NCI-H1930 (cell line): ENCODE results near the gene ABCA4.

Experiments
- DNase-seq, 2 experiments: peaks; one replicate each; lab custom pipeline; 2025; lab: John Stamatoyannopoulos, UW

The ABCA4 gene

DNA sequence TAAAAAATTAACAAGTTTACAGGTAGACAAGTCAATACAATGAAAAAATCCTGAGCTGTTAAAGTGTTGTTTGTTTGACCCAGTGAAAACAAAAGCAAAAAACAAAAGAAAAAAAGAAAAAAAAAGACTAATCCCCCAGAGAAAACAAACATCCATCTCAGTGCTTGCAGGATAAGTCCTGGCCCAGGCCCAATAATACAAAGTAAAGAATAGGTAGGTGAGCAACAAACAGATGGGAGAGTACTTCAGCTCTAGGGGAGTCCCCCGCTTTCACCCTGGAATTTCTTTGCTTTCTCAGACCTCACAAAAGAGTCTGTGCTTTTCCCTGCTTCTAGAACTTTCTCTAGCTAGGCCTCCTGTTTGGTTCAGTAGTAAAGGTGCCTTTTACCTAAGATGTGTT is 70.3 kb downstream of the ABCA4 start:
- no peak for DNase-seq

DNA sequence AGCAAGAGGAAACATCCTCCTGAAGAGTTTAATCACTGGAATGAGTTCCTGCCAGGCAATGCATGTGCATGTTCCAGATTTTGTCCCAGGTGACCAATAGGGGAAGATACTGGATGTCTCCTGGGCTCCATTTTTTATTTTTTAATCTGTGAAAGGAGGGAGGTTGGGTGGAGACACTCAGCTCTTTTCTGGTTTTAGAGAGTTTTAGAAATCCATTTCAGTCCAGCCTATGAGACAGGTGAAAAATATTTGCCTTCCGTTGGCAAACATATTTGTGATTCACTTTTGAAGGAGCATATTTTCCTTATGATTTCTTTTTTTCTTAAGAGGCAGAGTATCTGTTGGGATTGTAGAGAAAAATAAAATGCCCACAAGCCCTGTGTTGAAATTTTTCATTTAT is 70.7 kb downstream of the ABCA4 start:
- DNase-seq: no peak

GRCh38 chr1:94049791-94050190 is 71.2 kb downstream of the ABCA4 start:
- no peak for DNase-seq

DNA sequence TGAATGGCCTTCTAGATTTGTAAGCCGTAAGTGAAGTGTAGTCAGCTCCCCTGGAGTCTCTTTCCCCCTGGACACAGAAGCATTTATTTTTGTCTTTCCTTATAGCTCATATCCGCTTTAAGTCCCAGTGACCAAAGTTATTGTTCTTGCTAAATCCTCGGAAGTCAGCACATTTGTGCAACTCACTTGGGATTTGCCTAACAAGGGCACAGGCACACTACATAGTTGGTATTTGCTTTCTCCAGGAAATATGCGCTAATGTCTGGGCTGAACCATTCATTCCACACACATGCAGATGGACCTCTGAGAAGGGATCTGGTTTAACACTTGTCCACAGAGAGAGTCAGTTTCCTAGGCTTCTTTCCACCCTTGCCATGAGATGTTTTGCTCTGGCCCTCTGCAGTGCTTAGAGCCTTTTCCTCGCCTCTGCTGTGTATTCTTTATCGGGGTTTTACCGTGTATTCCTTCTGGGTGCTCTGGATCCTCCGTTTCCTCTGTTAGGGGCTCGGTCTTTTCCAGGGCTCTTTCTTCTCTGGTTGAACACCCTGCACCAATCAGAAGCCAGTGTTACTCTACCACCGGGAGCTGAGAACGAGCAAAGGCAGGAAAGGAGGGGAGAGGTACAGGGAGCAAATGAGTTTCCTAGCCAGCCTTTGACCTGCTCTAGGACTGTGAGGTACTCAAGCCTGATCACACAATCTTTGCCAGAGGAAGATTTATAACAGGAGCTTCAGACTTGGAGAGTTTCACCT is 72.4 kb downstream of the ABCA4 start:
- no peak for DNase-seq

- no peak for DNase-seq
Measured at GRCh38 chr1:94047949-94048348, 73.0 kb downstream of the ABCA4 start.

DNA sequence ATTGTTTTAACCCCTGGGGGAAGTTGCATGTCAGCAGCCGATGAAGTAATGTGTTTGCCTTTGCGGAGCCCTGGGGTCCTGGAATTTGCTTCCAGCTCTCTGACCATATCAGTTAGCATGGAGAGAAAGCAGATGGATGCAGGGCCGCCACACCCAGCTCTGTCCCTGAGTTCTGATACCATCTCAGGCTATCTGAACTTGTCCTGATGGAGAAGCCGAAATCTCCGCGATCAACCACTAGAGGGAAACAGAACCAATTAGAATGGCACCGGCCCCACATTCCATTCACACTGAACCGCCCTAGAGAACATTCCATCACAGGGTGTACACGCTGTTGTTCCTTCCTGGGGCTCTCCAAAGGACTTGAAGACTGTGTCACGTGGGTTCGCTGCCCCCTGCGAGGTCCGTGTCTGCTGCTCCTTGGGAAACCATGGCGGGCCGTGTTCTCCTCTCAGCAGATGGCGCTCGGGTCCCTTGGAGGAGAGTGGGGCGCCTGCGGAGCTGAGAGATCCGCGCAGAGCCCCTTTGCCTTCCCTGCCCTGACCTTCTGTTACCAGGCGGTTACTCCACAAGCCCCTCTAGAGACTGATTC is 75.4 kb downstream of the ABCA4 start:
- DNase-seq: peak in 1 of 2 experiments; percentile 42

GRCh38 chr1:94044891-94045290 is 76.1 kb downstream of the ABCA4 start:
- DNase-seq: no peak

- DNase-seq: no peak
Measured at GRCh38 chr1:94044290-94044790, 76.6 kb downstream of the ABCA4 start.

- DNase-seq: no peak
Measured at GRCh38 chr1:94043738-94044289, 77.1 kb downstream of the ABCA4 start.

DNA sequence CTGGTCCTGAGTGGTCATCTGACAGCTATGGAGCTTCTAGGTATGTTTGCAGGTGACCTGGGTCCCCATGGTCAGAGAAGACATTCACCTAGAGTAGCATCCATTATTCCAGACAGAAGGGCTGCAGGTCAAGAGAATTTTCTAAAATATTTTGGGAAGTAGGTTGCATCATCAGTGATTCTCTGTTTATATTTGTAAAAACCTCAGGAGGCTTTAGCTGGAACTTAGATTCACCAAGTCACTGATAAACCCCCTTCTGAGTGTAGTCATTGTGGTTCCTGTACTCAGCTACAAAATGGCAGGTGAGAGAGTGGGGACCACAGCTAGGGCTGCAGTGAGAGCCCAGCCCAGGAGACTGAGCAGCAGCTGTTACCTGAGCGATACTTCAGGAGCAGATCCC is 78.6 kb downstream of the ABCA4 start:
- no peak for DNase-seq

- DNase-seq: no peak
Measured at GRCh38 chr1:94039871-94040569, 80.9 kb downstream of the ABCA4 start.

GRCh38 chr1:94039514-94039870 is 81.5 kb downstream of the ABCA4 start:
- DNase-seq: peak; percentile 3 to 59

GRCh38 chr1:94038511-94038910 is 82.4 kb downstream of the ABCA4 start:
- no peak for DNase-seq

DNA sequence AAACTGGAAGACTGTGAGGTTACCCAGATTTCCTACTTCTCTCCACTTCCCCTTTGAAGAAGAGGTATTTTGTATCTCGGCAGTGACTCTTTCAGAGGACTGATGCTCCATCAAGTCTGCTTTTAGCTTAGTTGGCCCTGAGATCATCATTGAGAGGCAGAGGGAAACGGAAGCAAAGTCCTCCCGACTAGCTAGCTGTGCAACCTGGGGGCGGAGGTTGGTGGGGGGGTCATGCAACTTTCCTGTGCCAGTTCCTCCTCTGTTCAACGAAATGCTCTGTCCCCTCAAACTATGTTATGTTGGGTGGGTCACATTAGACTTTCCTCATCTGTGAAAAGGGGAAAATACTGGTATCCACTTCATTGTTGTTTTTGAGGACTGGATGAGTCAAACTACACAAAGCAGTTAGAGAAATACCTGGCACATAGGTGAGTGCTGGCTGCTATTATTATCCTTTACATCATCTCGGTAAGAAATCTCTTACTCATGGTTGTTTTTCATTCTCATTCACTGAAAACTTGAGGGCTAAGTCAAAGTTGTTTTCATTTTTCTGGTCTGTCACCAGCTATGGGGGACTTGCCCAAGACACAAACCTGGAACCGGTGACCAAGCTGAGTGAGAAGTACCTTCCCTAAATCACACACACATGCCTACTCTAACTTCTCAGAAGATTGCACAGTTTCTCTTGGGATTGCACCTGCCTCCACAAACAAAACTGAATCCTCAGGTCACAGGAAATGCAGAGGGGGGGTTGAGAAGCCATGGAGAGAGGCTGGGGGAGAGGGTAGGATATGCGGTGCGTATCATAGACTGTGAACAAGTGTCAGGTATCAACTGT is 83.3 kb downstream of the ABCA4 start:
- DNase-seq: no peak

DNA sequence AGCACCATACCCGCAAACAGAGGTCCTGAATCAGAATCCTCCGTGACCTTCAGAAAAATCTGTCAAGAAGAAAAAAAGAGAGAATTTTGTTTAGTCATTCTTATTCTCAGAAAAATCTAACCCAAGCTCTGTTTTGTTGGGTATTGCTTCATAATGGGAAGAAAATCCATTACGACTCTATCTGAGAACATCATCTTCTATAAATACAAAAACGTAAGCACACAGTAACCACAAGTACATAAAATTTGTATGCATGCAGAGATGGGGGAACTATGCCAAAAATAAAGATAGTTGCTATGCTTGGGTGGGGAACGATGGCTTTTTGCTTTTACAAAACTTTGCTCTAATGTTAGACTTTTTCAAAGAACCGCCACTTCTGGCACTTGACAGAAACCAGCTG is 84.2 kb downstream of the ABCA4 start:
- DNase-seq: no peak

- DNase-seq: no peak
Measured at GRCh38 chr1:94033849-94034248, 87.1 kb downstream of the ABCA4 start.

DNA sequence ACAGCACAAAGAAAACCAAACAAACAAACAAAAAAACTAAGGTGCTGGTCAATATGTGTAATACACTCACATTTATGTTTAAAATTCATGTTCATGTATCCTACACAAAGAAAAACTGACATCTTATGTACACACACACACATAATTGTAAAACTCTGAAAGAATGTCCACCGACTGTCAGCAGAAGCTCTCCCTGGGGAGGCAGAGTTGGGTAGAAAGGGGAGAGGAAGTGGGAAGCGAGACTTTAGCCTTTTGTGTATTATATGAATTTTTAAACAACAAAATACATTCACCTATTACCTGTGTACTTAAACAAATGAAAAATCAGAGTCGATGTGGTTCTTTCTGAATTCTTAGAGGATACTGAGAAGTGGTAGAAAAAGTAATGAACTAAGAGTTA is 88.3 kb downstream of the ABCA4 start:
- DNase-seq: no peak

GRCh38 chr1:94031591-94031990 is 89.4 kb downstream of the ABCA4 start:
- DNase-seq: no peak

DNA sequence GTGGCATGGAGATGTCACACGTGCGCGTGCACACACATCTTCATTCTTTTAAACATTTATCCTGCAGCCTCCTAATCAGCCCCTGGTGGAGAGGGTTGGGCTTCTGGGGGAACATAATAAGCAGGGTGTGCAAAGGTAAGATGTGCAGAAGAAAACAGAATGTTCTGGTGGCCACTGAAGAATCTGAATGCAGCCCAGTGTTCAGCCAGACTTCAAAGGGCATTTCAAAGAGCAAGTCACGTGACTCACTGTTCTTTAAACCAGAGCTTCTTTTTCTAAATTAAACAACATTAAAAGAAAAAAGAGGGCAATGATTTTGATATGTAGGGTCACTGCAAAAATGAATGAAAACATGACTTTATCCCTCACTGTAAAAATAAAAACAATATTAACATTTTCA is 89.8 kb downstream of the ABCA4 start:
- DNase-seq: no peak

DNA sequence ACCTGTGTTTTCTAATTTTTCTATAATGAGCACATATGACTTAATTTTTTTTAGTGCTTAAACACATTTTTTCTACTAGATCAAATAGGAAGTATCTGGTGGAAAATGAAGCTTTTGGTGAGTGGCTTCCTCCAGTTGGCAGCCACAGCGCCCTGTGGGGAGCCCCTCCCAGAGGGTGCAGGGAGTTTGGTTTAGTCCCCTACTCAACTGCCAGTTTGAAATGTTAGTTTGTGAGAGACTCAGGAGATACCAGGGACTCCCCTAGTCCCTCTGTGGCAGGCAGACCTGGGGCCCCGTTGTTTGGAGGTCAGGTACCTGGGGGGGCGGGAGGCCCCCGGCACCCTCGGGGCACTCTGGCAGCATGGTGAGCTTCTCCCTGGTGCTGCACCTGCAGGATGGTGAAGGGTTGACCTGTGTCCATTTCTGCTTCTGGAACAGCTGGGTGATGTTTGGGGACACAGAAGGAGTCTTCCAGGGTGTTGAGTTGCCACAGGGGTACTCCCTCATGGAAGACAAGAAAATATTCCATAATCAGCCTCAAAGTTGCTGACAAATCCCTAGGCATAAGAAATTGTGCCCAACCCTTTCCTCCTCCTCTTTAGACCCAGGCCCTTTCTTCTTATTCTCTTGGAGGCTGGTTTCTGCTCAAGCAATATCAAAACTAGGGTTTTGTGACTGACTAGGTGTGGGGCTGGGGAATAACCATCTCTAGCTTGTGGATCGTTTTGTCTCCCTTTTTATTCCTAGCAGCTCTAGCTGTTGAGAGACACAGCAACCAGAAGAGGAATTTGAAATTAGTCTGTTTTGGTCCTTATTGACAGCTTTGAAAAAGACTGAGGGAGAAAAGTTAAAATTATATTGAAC is 91.6 kb downstream of the ABCA4 start:
- no peak for DNase-seq
